ENCODE measurements around the gene PKP1. TPM values are rescaled to one million over a fixed set of nuclear protein-coding genes. Genes with fewer than 3 reads are reported as not detected.

Gene PKP1
- total and polyA plus RNA-seq, 4 experiments from 2014 or later = not detected

DNA sequence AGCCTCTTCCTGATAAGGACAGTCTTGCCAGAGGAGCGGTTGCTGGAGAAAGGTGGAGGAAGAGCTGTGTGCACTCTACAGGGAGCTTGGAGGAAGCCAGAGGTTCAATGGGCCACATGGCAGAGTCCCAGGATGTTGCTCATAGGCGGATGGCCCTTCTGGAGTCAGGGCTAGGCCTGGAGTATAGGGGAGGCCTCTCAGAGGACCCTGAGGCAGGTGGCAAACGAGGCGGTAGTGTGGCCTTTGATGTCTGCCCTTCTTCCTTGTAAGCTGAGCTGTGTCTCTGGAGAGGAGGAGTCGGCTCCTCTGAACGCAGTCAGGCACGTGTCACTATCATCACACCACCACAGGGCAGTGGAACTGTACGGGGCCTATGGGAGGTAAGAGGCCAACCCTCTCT, 8.6 kb downstream of the PKP1 start:
- no peaks in the 10 kb centered on the region for H3K9me3 ChIP-seq (ENCODE audit: control insufficient read depth in 1 of 2, low read length in 2 of 2)
- no peaks in the 10 kb centered on the region for H3K9me3 Mint-ChIP-seq
- H3K4me3 ChIP-seq (ENCODE audit: low read length in 2 of 2) = no peak overlapping the region
- ChIA-PET POLR2A (ENCODE audit: partially characterized antibody) (no interaction called here), CTCF (ENCODE audit: partially characterized antibody) (no interaction called here)
- no peak for DNase-seq
- no peak overlapping the region for H3K27ac Mint-ChIP-seq
- H3K27me3 ChIP-seq (ENCODE audit: insufficient read depth, low read length) = peaks cover 6% of the 10 kb centered on the region
- H3K4me3 Mint-ChIP-seq = no peak overlapping the region
- intact Hi-C loops (cut with micrococcal nuclease) = no loop called here
- H3K27ac ChIP-seq (ENCODE audit: low read depth, low read length) = no peak overlapping the region
- H3K36me3 Mint-ChIP-seq = no peaks in the 10 kb centered on the region
- H3K4me1 Mint-ChIP-seq = no peaks in the 10 kb centered on the region
- H3K4me1 ChIP-seq (ENCODE audit: insufficient read depth, low read length) = no peaks in the 10 kb centered on the region
- H3K27me3 Mint-ChIP-seq = peaks cover 23 to 34% of the 10 kb centered on the region in 2 donors
- no peaks in the 10 kb centered on the region for H3K36me3 ChIP-seq (ENCODE audit: insufficient read depth, low read length)

DNA sequence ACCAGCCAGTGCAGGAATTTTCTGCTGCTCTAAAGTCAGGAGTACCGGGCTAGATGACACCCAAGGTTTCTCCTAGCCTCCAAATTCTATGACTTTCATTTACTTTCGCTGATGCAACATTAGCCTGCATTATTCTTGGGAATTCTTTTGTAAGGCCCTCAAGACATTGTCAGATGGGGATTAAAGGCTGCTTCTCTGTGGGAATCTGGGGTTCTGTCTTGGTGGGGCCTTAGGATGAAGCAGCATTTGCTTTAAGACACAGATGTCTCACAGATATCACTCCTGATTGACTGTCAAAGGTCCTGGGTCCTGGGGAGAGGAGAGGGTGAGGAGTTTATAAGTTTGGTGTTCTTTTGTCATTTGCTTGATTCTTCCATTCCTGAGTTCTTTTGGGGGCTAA, 11.6 kb downstream of the PKP1 start:
- Histone ChIP-seq H3K27me3 (ENCODE audit: insufficient read depth, low read length) (no peaks in the 10 kb centered on the region), H3K27ac (ENCODE audit: low read depth, low read length) (no peak overlapping the region), H3K4me1 (ENCODE audit: insufficient read depth, low read length) (no peaks in the 10 kb centered on the region), H3K4me3 (ENCODE audit: low read length in 2 of 2) (no peak overlapping the region), H3K9me3 (ENCODE audit: control insufficient read depth in 1 of 2, low read length in 2 of 2) (no peaks in the 10 kb centered on the region), H3K36me3 (ENCODE audit: insufficient read depth, low read length) (no peaks in the 10 kb centered on the region)
- Mint-ChIP-seq H3K27me3 (peaks cover 13 to 25% of the 10 kb centered on the region in 2 donors), H3K36me3 (no peaks in the 10 kb centered on the region), H3K27ac (no peak overlapping the region), H3K9me3 (no peaks in the 10 kb centered on the region), H3K4me3 (no peak overlapping the region), H3K4me1 (no peaks in the 10 kb centered on the region)
- DNase-seq = no peak
- POLR2A ChIA-PET (ENCODE audit: partially characterized antibody) = no interaction called here
- intact Hi-C loops (cut with micrococcal nuclease) = no loop called here
- CTCF ChIA-PET (ENCODE audit: partially characterized antibody) = no interaction called here

DNA sequence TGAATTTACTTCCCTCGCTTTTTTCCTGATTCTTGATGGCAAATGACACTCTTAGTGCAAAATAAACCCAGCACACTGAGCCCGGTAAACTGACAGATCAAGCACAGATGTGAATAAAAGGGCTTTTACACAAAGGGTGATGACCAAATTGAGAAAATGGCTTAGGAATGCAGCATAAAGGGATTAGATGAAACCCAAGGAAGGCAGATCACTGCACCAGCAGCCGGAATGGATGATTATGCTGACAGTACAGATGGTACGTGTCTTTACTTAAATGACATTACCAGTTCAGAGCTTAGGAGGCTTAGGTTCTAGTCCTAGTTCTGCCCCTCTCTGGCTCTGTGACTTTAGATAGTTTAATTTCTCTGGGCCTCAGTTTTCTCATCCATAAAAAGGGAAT, 12.0 kb downstream of the PKP1 start:
- intact Hi-C loops (cut with micrococcal nuclease) = no loop called here

DNA sequence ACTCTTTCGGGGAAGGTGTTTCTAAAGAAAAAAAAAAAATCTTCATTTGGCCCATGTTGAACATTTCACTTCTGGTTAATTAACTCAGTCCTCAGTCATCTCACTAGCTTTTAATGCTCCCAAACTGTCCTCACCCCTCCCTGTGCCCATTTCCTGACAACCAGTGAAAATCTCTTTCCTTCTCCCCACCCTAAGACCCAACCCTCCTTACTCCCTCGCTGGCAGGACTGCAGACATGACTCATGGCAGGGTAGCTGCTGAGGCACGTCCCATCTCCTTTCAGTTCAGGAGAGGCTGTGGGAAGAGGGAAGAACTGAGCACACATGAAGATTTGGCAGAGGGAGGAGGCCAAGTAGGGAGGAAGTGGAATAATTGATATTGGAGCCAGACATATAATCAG, 12.6 kb downstream of the PKP1 start:
- Histone ChIP-seq H3K27me3 (ENCODE audit: insufficient read depth, low read length) (no peaks in the 10 kb centered on the region), H3K9me3 (ENCODE audit: control insufficient read depth in 1 of 2, low read length in 2 of 2) (no peaks in the 10 kb centered on the region), H3K4me3 (ENCODE audit: low read length in 2 of 2) (no peak overlapping the region), H3K4me1 (ENCODE audit: insufficient read depth, low read length) (no peaks in the 10 kb centered on the region), H3K27ac (ENCODE audit: low read depth, low read length) (no peak overlapping the region), H3K36me3 (ENCODE audit: insufficient read depth, low read length) (no peaks in the 10 kb centered on the region)
- no peaks in the 10 kb centered on the region for H3K36me3 Mint-ChIP-seq
- H3K27ac Mint-ChIP-seq = no peak overlapping the region
- CTCF ChIA-PET (ENCODE audit: partially characterized antibody) = no interaction called here
- intact Hi-C loops (cut with micrococcal nuclease) = no loop called here
- H3K9me3 Mint-ChIP-seq = no peaks in the 10 kb centered on the region
- no peak overlapping the region for H3K4me3 Mint-ChIP-seq
- DNase-seq = no peak
- POLR2A ChIA-PET (ENCODE audit: partially characterized antibody) = no interaction called here
- no peaks in the 10 kb centered on the region for H3K4me1 Mint-ChIP-seq
- H3K27me3 Mint-ChIP-seq = peaks cover 11 to 23% of the 10 kb centered on the region in 2 donors

More for the DNA sequence above, 12.0 kb downstream of the PKP1 start:
- Histone ChIP-seq H3K27ac (ENCODE audit: low read depth, low read length) (no peak overlapping the region), H3K4me1 (ENCODE audit: insufficient read depth, low read length) (no peaks in the 10 kb centered on the region), H3K4me3 (ENCODE audit: low read length in 2 of 2) (no peak overlapping the region), H3K27me3 (ENCODE audit: insufficient read depth, low read length) (no peaks in the 10 kb centered on the region), H3K9me3 (ENCODE audit: control insufficient read depth in 1 of 2, low read length in 2 of 2) (no peaks in the 10 kb centered on the region), H3K36me3 (ENCODE audit: insufficient read depth, low read length) (no peaks in the 10 kb centered on the region)
- no peaks in the 10 kb centered on the region for H3K4me1 Mint-ChIP-seq
- POLR2A ChIA-PET (ENCODE audit: partially characterized antibody) = no interaction called here
- H3K27me3 Mint-ChIP-seq = peaks cover 13 to 25% of the 10 kb centered on the region in 2 donors
- no peaks in the 10 kb centered on the region for H3K9me3 Mint-ChIP-seq
- H3K4me3 Mint-ChIP-seq = no peak overlapping the region
- CTCF ChIA-PET (ENCODE audit: partially characterized antibody) = interaction anchor here (0.5 kb wide), 1 partner anchor 107 kb away, joined by 3 read pairs; no protein-coding TSS in a partner anchor
- H3K36me3 Mint-ChIP-seq = no peaks in the 10 kb centered on the region
- H3K27ac Mint-ChIP-seq = no peak overlapping the region
- no peak for DNase-seq

GRCh38 chr1:201296352-201296751, 13.0 kb downstream of the PKP1 start:
- no peaks in the 10 kb centered on the region for H3K9me3 Mint-ChIP-seq
- Histone ChIP-seq H3K4me1 (ENCODE audit: insufficient read depth, low read length) (no peaks in the 10 kb centered on the region), H3K27me3 (ENCODE audit: insufficient read depth, low read length) (no peaks in the 10 kb centered on the region), H3K4me3 (ENCODE audit: low read length in 2 of 2) (no peak overlapping the region), H3K27ac (ENCODE audit: low read depth, low read length) (no peak overlapping the region), H3K36me3 (ENCODE audit: insufficient read depth, low read length) (no peaks in the 10 kb centered on the region), H3K9me3 (ENCODE audit: control insufficient read depth in 1 of 2, low read length in 2 of 2) (no peaks in the 10 kb centered on the region)
- H3K4me1 Mint-ChIP-seq = no peaks in the 10 kb centered on the region
- ChIA-PET CTCF (ENCODE audit: partially characterized antibody) (no interaction called here), POLR2A (ENCODE audit: partially characterized antibody) (no interaction called here)
- H3K27ac Mint-ChIP-seq = no peak overlapping the region
- peaks cover 13 to 23% of the 10 kb centered on the region in 2 donors for H3K27me3 Mint-ChIP-seq
- no peaks in the 10 kb centered on the region for H3K36me3 Mint-ChIP-seq
- H3K4me3 Mint-ChIP-seq = no peak overlapping the region
- no peak for DNase-seq
- intact Hi-C loops (cut with micrococcal nuclease) = no loop called here

DNA sequence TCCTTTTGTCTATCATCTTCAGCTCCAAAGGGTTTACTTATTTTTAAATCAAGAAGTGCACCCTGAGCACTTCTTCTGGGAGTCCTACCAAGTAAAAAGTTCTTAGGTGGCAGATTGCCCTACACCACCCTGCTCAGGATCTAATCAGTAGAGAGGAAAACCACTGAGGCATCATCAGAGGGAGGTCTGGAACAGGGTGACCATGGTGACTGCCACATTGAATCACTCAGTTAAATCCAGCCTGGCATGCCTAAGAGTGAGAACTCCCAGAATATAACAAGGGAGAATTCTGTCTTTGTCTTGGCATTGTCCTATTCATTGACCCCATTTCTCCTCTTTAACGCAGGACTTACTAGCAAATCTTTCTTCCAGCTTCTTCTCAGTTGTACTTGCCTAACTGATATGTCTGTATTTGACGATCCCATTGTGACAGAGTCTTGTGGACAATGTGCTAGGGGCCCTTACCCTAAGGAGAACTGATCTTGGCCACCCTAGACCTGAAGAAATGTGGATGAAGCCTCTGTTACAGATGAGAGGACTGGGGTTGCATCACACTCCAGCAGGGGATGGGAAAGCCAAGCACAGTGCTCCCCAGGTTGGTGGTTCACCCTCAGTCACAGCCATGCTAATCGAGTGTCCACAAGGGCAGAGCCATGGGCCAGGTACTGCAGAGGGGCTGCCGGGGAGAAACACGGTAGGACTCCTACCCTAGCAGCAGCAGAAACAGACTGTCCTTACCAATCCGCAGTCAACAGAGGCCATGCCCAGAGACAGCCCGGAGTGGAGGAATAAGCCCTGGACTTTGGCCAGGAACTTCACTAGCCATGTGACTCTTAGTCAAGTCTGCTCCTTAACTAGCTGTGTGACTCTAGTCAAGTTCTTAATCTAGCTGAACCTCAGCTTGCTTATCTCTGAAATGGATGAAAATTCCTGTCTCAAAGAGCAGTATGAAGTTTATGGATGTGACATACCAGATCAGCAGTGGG, 15.4 kb downstream of the PKP1 start:
- Histone ChIP-seq H3K27ac (ENCODE audit: low read depth, low read length) (no peak overlapping the region), H3K9me3 (ENCODE audit: control insufficient read depth in 1 of 2, low read length in 2 of 2) (no peaks in the 10 kb centered on the region), H3K4me3 (ENCODE audit: low read length in 2 of 2) (no peak overlapping the region), H3K27me3 (ENCODE audit: insufficient read depth, low read length) (no peaks in the 10 kb centered on the region), H3K4me1 (ENCODE audit: insufficient read depth, low read length) (no peaks in the 10 kb centered on the region), H3K36me3 (ENCODE audit: insufficient read depth, low read length) (no peaks in the 10 kb centered on the region)
- H3K4me3 Mint-ChIP-seq = no peak overlapping the region
- H3K36me3 Mint-ChIP-seq = no peaks in the 10 kb centered on the region
- ChIA-PET POLR2A (ENCODE audit: partially characterized antibody) (no interaction called here), CTCF (ENCODE audit: partially characterized antibody) (interaction anchor here (1.4 kb wide), 1 partner anchor 8 kb away, joined by 4 read pairs; no protein-coding TSS in a partner anchor)
- H3K9me3 Mint-ChIP-seq = no peaks in the 10 kb centered on the region
- H3K4me1 Mint-ChIP-seq = no peaks in the 10 kb centered on the region
- peaks cover 10 to 19% of the 10 kb centered on the region in 2 donors for H3K27me3 Mint-ChIP-seq
- DNase-seq = no peak
- intact Hi-C loops (cut with micrococcal nuclease) = no loop called here
- no peak overlapping the region for H3K27ac Mint-ChIP-seq

- Mint-ChIP-seq H3K4me1 (no peaks in the 10 kb centered on the region), H3K4me3 (no peak overlapping the region)
These were observed 16.7 kb downstream of the PKP1 start for GRCh38 chr1:201299968-201300367.

More at GRCh38 chr1:201299968-201300367, 16.7 kb downstream of the PKP1 start:
- Histone ChIP-seq H3K9me3 (ENCODE audit: control insufficient read depth in 1 of 2, low read length in 2 of 2) (no peaks in the 10 kb centered on the region), H3K27ac (ENCODE audit: low read depth, low read length) (no peak overlapping the region), H3K4me3 (ENCODE audit: low read length in 2 of 2) (no peak overlapping the region), H3K4me1 (ENCODE audit: insufficient read depth, low read length) (no peaks in the 10 kb centered on the region), H3K27me3 (ENCODE audit: insufficient read depth, low read length) (no peaks in the 10 kb centered on the region), H3K36me3 (ENCODE audit: insufficient read depth, low read length) (no peaks in the 10 kb centered on the region)
- no peaks in the 10 kb centered on the region for H3K9me3 Mint-ChIP-seq
- DNase-seq = no peak
- no peak overlapping the region for H3K27ac Mint-ChIP-seq
- ChIA-PET POLR2A (ENCODE audit: partially characterized antibody) (no interaction called here), CTCF (ENCODE audit: partially characterized antibody) (interaction anchor here (1.4 kb wide), 1 partner anchor 9 kb away, joined by 4 read pairs; no protein-coding TSS in a partner anchor)
- H3K27me3 Mint-ChIP-seq = peaks cover 10 to 20% of the 10 kb centered on the region in 2 donors
- H3K36me3 Mint-ChIP-seq = no peaks in the 10 kb centered on the region
- intact Hi-C loops (cut with micrococcal nuclease) = no loop called here

Data from CD4-positive, alpha-beta memory T cell (primary cell).